Measurements from ENCODE around the gene RBM19. TPM values are rescaled to one million over a fixed set of nuclear protein-coding genes. Genes with fewer than 3 reads are reported as not detected.
"Not testable (repeated sequence)": the region's sequence is repeated elsewhere in the genome, so short reads cannot be mapped to it uniquely, and the experiment has no call there.

RBM19 gene
- total and polyA plus RNA-seq, 4 donors, result 7.9 to 18.7 (median 9.0) TPM

DNA sequence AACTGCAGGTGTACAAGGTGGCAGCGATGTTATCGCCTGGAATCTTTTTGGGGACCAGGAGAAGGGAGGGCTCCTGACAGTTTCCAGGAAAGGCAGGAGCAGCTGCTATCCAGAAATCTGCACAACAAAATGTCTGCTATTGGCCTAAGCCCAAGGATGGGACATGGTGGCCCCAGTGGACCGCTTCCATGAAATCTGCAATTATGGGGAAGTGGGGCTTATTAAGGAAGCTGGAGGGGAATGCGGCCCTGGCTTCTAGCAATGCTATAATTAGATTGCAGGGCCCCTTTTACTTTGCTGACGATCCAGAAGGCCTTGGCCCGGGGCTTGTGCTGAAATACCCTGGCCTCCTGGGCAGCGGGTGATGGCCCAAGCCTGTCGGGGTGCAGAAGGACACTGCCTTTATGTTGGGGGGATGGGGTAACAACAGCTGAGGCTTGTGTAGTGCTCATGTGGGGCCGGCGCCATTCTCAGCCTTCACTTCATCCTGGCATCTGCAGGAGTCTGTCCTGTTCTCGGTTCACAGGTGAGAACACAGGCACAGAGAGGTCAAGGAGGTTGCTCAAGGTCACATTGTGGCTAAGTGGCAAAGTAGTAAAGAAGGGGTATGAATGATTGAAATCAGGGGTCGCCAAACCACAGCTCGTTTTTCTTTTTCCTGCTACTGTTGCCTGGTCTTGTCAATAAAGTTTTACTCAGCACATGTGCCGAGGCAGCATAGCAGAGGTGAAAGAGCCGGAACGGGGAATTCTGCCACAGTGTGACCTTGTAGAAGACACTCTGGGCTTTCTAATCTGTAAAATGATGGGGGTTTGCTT is 153.5 kb downstream of the RBM19 start:
- no peak for DNase-seq (ENCODE audit: low spot score)
- H3K9me3 ChIP-seq (ENCODE audit: control insufficient read depth in 4 of 4, low read length in 3 of 4), result peaks cover 0 to 7% (median 2%) of the 10 kb centered on the region in 4 donors
- H3K27me3 ChIP-seq (ENCODE audit: control insufficient read depth in 4 of 4, insufficient read depth in 4 of 4, low read length in 3 of 4), result no peaks in the 10 kb centered on the region
- H3K4me3 ChIP-seq (ENCODE audit: low read depth in 1 of 3, low read length in 3 of 3), result no peak overlapping the region
- 94% methylated on average over 16 of the region's 16 CpGs for WGBS
- H3K4me1 ChIP-seq (ENCODE audit: control insufficient read depth in 4 of 4, insufficient read depth in 4 of 4, low read length in 3 of 4), result no peaks in the 10 kb centered on the region
- H3K9ac ChIP-seq (ENCODE audit: low read depth in 1 of 2, low read length in 2 of 2), result no peak overlapping the region
- H3K36me3 ChIP-seq (ENCODE audit: control insufficient read depth in 4 of 4, insufficient read depth in 3 of 4, low read depth in 1 of 4, low read length in 3 of 4), result peaks cover 0 to 5% (median 0%) of the 10 kb centered on the region in 4 donors
- TF ChIP-seq GABPA (IDR thresholded peaks at IDR 0.05 in 1 of 2, conservative IDR thresholded peaks at IDR 0.05 in 1 of 2) (no peak), EGR1 (IDR thresholded peaks at IDR 0.05; ENCODE audit: low read depth in 2 of 2) (no peak)
- H3K27ac ChIP-seq (ENCODE audit: low read depth in 1 of 2, low read length in 2 of 2), result no peak overlapping the region

DNA sequence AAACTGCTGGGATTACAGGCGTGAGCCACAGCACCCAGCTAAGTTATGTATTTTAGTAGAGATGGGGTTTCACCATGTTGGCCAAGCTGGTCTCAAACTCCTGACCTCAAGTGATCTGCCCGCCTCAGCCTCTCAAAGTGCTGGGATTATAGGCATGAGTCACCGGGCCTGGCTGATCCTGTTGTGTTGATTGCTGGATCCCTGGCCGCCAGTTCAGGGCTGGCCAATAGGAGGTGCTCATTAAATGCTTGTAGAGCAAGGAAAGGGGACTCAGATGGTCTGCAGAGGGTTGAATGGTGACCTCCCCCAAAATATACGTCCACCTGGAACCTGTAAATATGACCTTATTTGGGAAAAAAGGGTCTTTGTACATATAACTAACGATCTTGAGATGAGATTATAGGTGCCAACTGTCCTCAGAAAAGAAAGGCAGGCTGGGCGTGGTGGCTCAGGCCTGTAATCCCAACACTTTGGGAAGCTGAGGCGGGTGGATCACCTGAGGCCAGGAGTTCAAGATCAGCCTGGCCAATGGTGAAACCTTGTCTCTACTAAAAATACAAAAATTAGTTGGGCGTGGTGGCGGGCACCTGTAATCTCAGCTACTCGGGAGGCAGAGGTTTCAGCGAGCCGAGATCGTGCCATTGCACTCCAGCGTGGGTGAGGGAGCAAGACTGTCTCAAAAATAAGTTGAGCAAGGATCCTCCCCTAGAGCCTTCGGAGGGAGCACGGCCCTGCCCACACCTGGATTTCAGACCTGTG is 156.5 kb downstream of the RBM19 start:
- not testable (repeated sequence) for H3K27ac ChIP-seq (ENCODE audit: low read depth in 1 of 2, low read length in 2 of 2); H3K4me3 ChIP-seq (ENCODE audit: low read depth in 1 of 3, low read length in 3 of 3); H3K9ac ChIP-seq (ENCODE audit: low read depth in 1 of 2, low read length in 2 of 2); H3K36me3 ChIP-seq (ENCODE audit: control insufficient read depth in 4 of 4, insufficient read depth in 3 of 4, low read depth in 1 of 4, low read length in 3 of 4); DNase-seq (ENCODE audit: low spot score); H3K9me3 ChIP-seq (ENCODE audit: control insufficient read depth in 4 of 4, low read length in 3 of 4); H3K4me1 ChIP-seq (ENCODE audit: control insufficient read depth in 4 of 4, insufficient read depth in 4 of 4, low read length in 3 of 4); H3K27me3 ChIP-seq (ENCODE audit: control insufficient read depth in 4 of 4, insufficient read depth in 4 of 4, low read length in 3 of 4)
- 96% methylated on average over 17 of the region's 17 CpGs for WGBS

DNA sequence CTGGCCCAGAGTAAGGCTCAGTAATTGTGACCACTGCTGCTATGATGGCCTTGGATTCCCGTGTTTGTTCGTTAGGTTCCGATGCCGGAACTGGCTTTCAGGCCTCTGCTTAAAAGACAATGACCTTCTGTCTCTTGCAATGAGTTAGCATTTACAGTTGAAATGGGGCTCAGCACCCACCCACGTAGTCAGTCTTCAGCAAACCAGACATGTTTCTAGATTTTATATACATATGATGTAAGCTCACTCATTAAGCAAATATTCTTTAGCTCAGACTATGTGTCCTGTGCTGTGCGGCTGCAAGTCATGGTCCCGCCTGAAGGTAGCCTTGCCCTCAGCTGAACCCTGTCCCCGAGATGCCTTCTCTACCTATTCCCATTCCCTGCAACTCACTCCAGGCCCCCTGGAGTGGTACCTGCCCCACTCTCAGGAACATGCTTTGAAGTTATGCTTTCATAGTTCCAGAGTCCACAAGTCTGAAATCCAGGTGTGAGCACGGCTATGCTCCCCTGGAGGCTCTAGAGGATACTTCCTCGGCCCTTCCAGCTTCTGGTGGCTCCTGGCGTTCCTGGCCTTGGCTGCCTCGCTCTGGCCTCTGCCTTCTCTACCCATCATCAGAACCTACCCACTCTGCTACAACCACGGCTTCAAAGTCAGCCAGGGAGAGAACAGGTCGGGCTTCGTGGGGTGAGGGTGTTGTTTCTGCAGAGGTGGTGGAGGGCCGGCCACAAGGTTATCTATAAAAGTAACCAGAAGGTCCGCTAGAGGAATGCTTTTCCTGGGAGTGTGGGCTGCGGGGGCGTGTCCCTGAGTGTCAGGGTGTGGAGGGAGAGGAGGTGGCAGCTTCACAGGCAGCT is 157.8 kb downstream of the RBM19 start:
- Histone ChIP-seq H3K27ac (ENCODE audit: low read depth in 1 of 2, low read length in 2 of 2) (no peak overlapping the region), H3K9me3 (ENCODE audit: control insufficient read depth in 4 of 4, low read length in 3 of 4) (peaks cover 0 to 7% (median 2%) of the 10 kb centered on the region in 4 donors), H3K4me3 (ENCODE audit: low read depth in 1 of 3, low read length in 3 of 3) (no peak overlapping the region), H3K4me1 (ENCODE audit: control insufficient read depth in 4 of 4, insufficient read depth in 4 of 4, low read length in 3 of 4) (no peaks in the 10 kb centered on the region), H3K36me3 (ENCODE audit: control insufficient read depth in 4 of 4, insufficient read depth in 3 of 4, low read depth in 1 of 4, low read length in 3 of 4) (peaks cover 0 to 5% (median 0%) of the 10 kb centered on the region in 4 donors), H3K27me3 (ENCODE audit: control insufficient read depth in 4 of 4, insufficient read depth in 4 of 4, low read length in 3 of 4) (no peaks in the 10 kb centered on the region), H3K9ac (ENCODE audit: low read depth in 1 of 2, low read length in 2 of 2) (no peak overlapping the region)
- 89% methylated on average over 19 of the region's 19 CpGs for WGBS
- DNase-seq (ENCODE audit: low spot score), result no peak
- TF ChIP-seq, protein P1, sequence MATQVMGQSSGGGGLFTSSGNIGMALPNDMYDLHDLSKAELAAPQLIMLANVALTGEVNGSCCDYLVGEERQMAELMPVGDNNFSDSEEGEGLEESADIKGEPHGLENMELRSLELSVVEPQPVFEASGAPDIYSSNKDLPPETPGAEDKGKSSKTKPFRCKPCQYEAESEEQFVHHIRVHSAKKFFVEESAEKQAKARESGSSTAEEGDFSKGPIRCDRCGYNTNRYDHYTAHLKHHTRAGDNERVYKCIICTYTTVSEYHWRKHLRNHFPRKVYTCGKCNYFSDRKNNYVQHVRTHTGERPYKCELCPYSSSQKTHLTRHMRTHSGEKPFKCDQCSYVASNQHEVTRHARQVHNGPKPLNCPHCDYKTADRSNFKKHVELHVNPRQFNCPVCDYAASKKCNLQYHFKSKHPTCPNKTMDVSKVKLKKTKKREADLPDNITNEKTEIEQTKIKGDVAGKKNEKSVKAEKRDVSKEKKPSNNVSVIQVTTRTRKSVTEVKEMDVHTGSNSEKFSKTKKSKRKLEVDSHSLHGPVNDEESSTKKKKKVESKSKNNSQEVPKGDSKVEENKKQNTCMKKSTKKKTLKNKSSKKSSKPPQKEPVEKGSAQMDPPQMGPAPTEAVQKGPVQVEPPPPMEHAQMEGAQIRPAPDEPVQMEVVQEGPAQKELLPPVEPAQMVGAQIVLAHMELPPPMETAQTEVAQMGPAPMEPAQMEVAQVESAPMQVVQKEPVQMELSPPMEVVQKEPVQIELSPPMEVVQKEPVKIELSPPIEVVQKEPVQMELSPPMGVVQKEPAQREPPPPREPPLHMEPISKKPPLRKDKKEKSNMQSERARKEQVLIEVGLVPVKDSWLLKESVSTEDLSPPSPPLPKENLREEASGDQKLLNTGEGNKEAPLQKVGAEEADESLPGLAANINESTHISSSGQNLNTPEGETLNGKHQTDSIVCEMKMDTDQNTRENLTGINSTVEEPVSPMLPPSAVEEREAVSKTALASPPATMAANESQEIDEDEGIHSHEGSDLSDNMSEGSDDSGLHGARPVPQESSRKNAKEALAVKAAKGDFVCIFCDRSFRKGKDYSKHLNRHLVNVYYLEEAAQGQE (IDR thresholded peaks at IDR 0.05), result no peak
- TF ChIP-seq TAF1 (conservative IDR thresholded peaks at IDR 0.05) (no peak), RAD21 (IDR thresholded peaks at IDR 0.05) (no peak), HNF4G (IDR thresholded peaks at IDR 0.05) (no peak), SP1 (IDR thresholded peaks at IDR 0.05) (no peak), JUND (IDR thresholded peaks at IDR 0.05) (no peak)
- TF ChIP-seq, protein P2, sequence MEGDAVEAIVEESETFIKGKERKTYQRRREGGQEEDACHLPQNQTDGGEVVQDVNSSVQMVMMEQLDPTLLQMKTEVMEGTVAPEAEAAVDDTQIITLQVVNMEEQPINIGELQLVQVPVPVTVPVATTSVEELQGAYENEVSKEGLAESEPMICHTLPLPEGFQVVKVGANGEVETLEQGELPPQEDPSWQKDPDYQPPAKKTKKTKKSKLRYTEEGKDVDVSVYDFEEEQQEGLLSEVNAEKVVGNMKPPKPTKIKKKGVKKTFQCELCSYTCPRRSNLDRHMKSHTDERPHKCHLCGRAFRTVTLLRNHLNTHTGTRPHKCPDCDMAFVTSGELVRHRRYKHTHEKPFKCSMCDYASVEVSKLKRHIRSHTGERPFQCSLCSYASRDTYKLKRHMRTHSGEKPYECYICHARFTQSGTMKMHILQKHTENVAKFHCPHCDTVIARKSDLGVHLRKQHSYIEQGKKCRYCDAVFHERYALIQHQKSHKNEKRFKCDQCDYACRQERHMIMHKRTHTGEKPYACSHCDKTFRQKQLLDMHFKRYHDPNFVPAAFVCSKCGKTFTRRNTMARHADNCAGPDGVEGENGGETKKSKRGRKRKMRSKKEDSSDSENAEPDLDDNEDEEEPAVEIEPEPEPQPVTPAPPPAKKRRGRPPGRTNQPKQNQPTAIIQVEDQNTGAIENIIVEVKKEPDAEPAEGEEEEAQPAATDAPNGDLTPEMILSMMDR (IDR thresholded peaks at IDR 0.05; ENCODE audit: low read depth, low read length, missing input control), result no peak
